ENCODE results near the gene SLC38A10. TPM values are rescaled to one million over a fixed set of nuclear protein-coding genes. Genes with fewer than 3 reads are reported as not detected.

The SLC38A10 gene
- total RNA-seq, 2 donors from 2014 or later: 83.0 to 129 TPM

- H3K4me1 ChIP-seq (ENCODE audit: control insufficient read depth in 1 of 2, low read depth in 2 of 2): no peaks in the 10 kb centered on the region
- DNase-seq (ENCODE audit: low spot score) (no peak), ATAC-seq (ENCODE audit: insufficient number of reproducible peaks, low FRiP score, low read depth) (no peak)
- TF ChIP-seq CTCF (IDR thresholded peaks at IDR 0.05): no peak
- H3K36me3 ChIP-seq: peaks cover 49% of the 10 kb centered on the region
- no peaks in the 10 kb centered on the region for H3K27me3 ChIP-seq (replicated peaks; ENCODE audit: insufficient read depth)
- H3K27ac ChIP-seq: no peak overlapping the region
- no peaks in the 10 kb centered on the region for H3K9me3 ChIP-seq
- no peak overlapping the region for H3K4me3 ChIP-seq
These were observed 22.5 kb downstream of the SLC38A10 start for GRCh38 chr17:81272616-81273015.

GRCh38 chr17:81271226-81271625 lies 23.9 kb downstream of the SLC38A10 start:
- Histone ChIP-seq H3K36me3 (peaks cover 44% of the 10 kb centered on the region), H3K27me3 (replicated peaks; ENCODE audit: insufficient read depth) (no peaks in the 10 kb centered on the region), H3K4me3 (no peak overlapping the region), H3K27ac (no peak overlapping the region), H3K9me3 (no peaks in the 10 kb centered on the region), H3K4me1 (ENCODE audit: control insufficient read depth in 1 of 2, low read depth in 2 of 2) (peaks cover 0 to 7% of the 10 kb centered on the region in 2 donors)
- TF ChIP-seq CTCF (IDR thresholded peaks at IDR 0.05): no peak
- no peak for DNase-seq (ENCODE audit: low spot score)
- no peak for ATAC-seq (ENCODE audit: insufficient number of reproducible peaks, low FRiP score, low read depth)

- TF ChIP-seq CTCF (IDR thresholded peaks at IDR 0.05): no peak
- Histone ChIP-seq H3K4me1 (ENCODE audit: control insufficient read depth in 1 of 2, low read depth in 2 of 2) (peaks cover 0 to 7% of the 10 kb centered on the region in 2 donors), H3K27me3 (replicated peaks; ENCODE audit: insufficient read depth) (no peaks in the 10 kb centered on the region), H3K36me3 (peaks cover 48% of the 10 kb centered on the region), H3K27ac (no peak overlapping the region), H3K4me3 (no peak overlapping the region), H3K9me3 (no peaks in the 10 kb centered on the region)
- DNase-seq (ENCODE audit: low spot score) (no peak), ATAC-seq (ENCODE audit: insufficient number of reproducible peaks, low FRiP score, low read depth) (no peak)
These were observed 24.8 kb downstream of the SLC38A10 start for GRCh38 chr17:81270279-81270678.

- no peak for DNase-seq (ENCODE audit: low spot score)
- no peak overlapping the region for H3K4me3 ChIP-seq
- no peak for ATAC-seq (ENCODE audit: insufficient number of reproducible peaks, low FRiP score, low read depth)
- H3K4me1 ChIP-seq (ENCODE audit: control insufficient read depth in 1 of 2, low read depth in 2 of 2): peaks cover 0 to 7% of the 10 kb centered on the region in 2 donors
- no peak overlapping the region for H3K27ac ChIP-seq
- no peak for TF ChIP-seq CTCF (IDR thresholded peaks at IDR 0.05)
- H3K27me3 ChIP-seq (replicated peaks; ENCODE audit: insufficient read depth): no peaks in the 10 kb centered on the region
- H3K36me3 ChIP-seq: peaks cover 36% of the 10 kb centered on the region
- H3K9me3 ChIP-seq: no peaks in the 10 kb centered on the region
These were observed 27.6 kb downstream of the SLC38A10 start for GRCh38 chr17:81267390-81268067.

- peaks cover 29% of the 10 kb centered on the region for H3K36me3 ChIP-seq
- no peak for ATAC-seq (ENCODE audit: insufficient number of reproducible peaks, low FRiP score, low read depth)
- no peak for DNase-seq (ENCODE audit: low spot score)
These were observed 29.5 kb downstream of the SLC38A10 start for GRCh38 chr17:81265576-81265975.

More at GRCh38 chr17:81265576-81265975, 29.5 kb downstream of the SLC38A10 start:
- Histone ChIP-seq H3K4me1 (ENCODE audit: control insufficient read depth in 1 of 2, low read depth in 2 of 2) (peaks cover 0 to 7% of the 10 kb centered on the region in 2 donors), H3K27me3 (replicated peaks; ENCODE audit: insufficient read depth) (no peaks in the 10 kb centered on the region), H3K27ac (no peak overlapping the region), H3K4me3 (no peak overlapping the region), H3K9me3 (no peaks in the 10 kb centered on the region)
- TF ChIP-seq CTCF (IDR thresholded peaks at IDR 0.05): no peak
